Nucleus accumbens (tissue), 56 donors: ENCODE data around the gene XPO6.

Experiments used
- DNase-seq, 56 donors: peaks; one replicate each; lab custom pipeline; 2025; lab: John Stamatoyannopoulos, UW

The XPO6 gene

GRCh38 chr16:28158136-28158535 is 53.6 kb downstream of the XPO6 start:
- DNase-seq, result no peak

GRCh38 chr16:28156056-28156680 is 55.6 kb downstream of the XPO6 start:
- DNase-seq, result no peak

DNA sequence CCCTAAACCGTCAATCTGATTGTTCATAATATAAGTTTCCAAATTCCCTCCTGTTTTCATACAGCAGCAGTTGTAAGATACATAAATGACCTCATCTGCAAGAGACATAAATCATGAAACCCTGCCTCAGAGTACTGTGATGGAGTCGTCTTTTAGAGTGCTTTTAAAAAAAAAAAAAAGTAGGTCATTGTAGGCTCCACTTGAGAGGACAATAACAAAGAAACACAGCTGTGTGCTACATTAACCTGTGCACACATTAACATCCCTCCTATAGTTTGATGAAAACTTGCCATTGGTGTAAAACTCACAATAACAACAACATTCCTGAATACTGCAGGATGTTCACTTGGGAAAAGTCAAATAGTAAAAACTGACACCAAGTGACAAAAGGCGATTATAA is 56.5 kb downstream of the XPO6 start:
- no peak for DNase-seq

- no peak for DNase-seq
These were observed 60.6 kb downstream of the XPO6 start for GRCh38 chr16:28151180-28151579.

GRCh38 chr16:28149011-28149888 is 62.5 kb downstream of the XPO6 start:
- DNase-seq, result no peak

- DNase-seq, result no peak
These were observed 65.2 kb downstream of the XPO6 start for GRCh38 chr16:28146536-28146935.

- no peak for DNase-seq
These were observed 66.0 kb downstream of the XPO6 start for GRCh38 chr16:28145796-28146195.

DNA sequence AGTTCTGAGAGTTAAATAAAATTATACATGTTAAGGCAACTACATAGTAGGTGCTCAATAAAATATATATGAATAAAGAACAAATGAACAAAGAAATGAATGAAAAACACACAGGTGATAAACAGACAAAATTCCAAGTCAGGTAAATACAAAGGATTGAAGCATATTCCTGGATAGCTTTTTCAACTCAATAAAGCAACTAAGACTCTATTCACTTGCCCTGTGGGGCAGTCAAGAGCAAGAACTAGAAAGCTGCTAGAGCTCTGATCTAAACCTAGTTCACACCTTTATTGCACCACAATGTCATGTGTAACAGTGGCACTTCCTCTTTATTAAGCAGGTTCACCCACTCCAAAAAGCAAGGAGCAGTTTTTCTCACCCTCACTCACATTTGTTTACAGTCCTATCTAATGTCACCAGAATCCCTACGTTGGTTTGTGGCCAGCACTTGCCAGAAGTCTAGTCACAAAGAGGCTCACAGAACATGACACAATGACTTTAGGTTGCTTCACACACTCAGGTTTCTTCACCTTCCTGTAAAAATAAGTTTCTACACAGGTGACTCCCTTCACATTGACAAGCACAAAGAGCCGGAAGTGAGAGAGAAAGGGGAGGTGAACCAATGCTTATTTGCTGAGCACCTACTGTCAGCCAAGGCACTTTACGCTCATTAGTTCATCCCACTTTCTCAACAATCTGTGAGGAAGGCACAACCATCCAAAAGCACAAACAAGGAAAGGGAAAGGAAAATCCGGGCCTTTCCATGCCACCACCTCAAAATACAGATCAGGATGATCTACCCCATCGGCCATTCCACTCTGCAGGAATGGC is 70.8 kb downstream of the XPO6 start:
- DNase-seq, result no peak

GRCh38 chr16:28139530-28139929 is 72.2 kb downstream of the XPO6 start:
- DNase-seq, result no peak

GRCh38 chr16:28136751-28137434 is 74.9 kb downstream of the XPO6 start:
- peak in 38 of 56 donors; percentile 3 to 55 (median 22) for DNase-seq

DNA sequence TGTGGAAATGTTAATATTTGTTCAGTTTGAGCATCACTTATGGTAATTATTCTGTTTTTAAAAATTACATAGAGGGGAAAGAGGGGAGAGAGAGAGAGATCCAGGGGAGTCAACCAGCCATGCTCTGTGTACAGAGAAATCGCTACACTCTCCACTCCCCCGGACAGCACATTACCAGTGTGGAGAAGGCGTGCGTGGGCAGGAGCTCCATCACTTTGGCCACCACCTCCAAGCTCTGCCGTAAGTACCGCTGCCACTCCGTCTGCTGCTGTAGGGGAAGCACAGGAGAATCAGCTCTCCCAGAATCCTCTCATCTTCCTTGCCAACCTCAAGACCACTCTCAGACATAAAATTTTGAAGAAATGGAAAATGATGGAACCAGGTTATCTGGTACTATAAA is 78.1 kb downstream of the XPO6 start:
- no peak for DNase-seq

DNA sequence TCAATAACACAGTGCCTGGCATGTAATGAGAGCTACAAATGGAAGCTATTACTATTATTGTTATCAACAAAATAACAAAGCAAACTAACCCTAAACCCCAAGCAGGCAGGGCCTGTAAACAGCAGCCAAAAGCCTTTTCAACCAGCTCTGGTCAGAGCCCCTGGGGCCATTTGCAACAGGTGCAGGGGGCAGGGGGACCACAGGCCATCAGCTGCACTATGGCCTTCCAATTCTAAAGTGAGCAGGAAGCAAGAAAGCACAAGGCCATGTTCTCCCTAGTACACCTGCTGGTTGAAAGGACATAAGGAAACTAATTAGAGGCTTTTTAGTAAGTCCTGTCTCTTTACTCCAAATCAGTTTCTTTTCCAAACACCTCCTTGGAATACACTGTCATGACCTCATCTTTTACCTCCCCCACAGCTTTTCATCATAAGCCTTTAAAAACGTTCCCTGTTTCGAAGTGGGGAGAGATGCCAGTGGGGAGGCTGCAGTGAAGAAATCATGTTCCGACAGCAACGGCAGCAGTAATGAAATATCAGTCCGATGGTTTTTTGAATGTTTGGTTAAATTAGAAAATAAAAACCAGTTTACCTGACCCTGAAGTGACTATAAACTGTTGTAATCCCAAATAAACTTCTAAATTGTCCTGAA is 79.9 kb downstream of the XPO6 start:
- peak in 3 of 56 donors; percentile 4 to 11 (median 5) for DNase-seq

GRCh38 chr16:28131181-28131580 is 80.6 kb downstream of the XPO6 start:
- DNase-seq, result no peak

DNA sequence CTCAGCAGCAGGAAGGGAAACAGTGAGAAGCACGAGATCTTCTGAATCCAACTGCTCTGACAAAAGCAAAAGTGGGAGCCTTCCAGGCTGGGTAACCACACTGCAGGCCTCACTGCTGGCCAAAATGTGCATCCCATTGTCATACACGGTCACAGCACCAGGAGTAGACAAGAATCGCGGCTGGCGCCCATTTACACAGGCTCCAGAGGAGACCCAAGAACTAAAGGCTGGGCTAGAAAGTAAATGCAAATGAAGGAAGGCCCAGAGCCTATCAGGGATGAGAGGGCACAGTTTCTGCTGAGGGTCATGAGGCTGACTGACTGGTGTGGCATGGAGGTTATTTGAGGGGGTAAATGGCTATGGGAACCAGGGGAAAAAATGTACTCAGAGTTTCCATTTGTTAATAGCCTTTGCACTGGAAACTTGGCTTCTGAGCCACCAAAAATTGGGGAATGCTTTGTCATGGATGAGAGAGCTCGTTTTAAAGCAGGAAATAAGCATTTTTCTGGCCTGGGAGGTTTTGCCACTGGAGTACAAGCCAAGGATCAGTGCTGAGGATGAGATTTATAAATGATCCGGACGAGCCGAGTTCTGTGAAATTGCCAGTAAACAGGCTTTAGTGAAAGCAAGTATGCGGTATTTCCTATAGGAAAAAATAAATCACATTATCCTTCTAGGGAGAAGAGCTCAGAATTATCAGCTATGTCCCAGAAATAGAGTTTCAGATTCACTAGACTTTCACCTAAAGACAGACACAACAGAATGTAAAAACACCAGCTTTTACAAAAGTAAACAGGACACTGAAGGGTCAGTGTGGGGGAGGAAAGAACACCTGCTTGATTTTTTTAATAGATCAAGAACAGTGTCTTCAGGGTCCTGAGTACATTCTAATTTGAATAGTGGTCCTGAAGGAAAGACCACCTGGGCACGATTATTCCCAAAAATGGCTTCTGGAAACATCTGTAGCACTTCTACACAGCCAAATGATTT is 81.4 kb downstream of the XPO6 start:
- DNase-seq, result no peak

GRCh38 chr16:28126684-28127620 is 84.8 kb downstream of the XPO6 start:
- DNase-seq, result no peak

DNA sequence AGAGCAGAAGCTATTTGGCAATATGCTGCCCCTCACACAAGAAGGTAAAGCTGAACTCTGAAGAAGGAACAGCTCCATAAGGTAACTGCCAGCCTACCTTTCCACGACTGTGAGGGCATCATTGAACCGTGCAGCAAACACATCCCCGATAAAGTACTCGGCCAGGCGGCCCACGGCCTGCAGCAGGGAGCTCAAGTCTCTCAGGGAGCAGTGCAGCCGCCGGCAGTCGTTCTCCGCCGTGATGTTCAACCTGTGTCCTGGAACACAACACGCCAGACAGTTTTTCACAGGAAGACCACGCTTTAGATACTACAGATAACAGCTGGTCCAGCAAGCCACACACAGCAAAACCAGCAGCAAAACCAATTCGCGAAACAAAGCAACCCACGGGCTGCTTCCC is 86.2 kb downstream of the XPO6 start:
- no peak for DNase-seq

- DNase-seq, result no peak
These were observed 90.2 kb downstream of the XPO6 start for GRCh38 chr16:28121527-28121926.

- DNase-seq, result no peak
These were observed 91.0 kb downstream of the XPO6 start for GRCh38 chr16:28120754-28121153.
